Central memory CD4-positive, alpha-beta T cell (primary cell): ENCODE results near the gene SCAPER.
"Not testable (repeated sequence)": the region's sequence is repeated elsewhere in the genome, so short reads cannot be mapped to it uniquely, and the experiment has no call there.

Experiments
- DNase-seq: peaks from one replicate; pipeline ENCODE4 v3.0.0; 2022

Gene SCAPER

GRCh38 chr15:76772776-76773175 lies 132.4 kb downstream of the SCAPER start:
- DNase-seq, result no peak

- DNase-seq, result no peak
Measured at GRCh38 chr15:76764004-76764403, 141.1 kb downstream of the SCAPER start.

GRCh38 chr15:76763554-76763953 lies 141.6 kb downstream of the SCAPER start:
- no peak for DNase-seq

GRCh38 chr15:76756381-76756780 lies 148.8 kb downstream of the SCAPER start:
- DNase-seq, result no peak

- DNase-seq, result no peak
Measured at GRCh38 chr15:76753771-76754170, 151.4 kb downstream of the SCAPER start.

GRCh38 chr15:76753131-76753530 lies 152.0 kb downstream of the SCAPER start:
- no peak for DNase-seq

GRCh38 chr15:76752549-76752948 lies 152.6 kb downstream of the SCAPER start:
- DNase-seq, result no peak

- no peak for DNase-seq
Measured at GRCh38 chr15:76737573-76737972, 167.6 kb downstream of the SCAPER start.

GRCh38 chr15:76732321-76732720 lies 172.8 kb downstream of the SCAPER start:
- not testable (repeated sequence) for DNase-seq

GRCh38 chr15:76730262-76730661 lies 174.9 kb downstream of the SCAPER start:
- no peak for DNase-seq

GRCh38 chr15:76718863-76719262 lies 186.3 kb downstream of the SCAPER start:
- no peak for DNase-seq

GRCh38 chr15:76714950-76715349 lies 190.2 kb downstream of the SCAPER start:
- DNase-seq, result no peak

GRCh38 chr15:76711351-76711827 lies 193.8 kb downstream of the SCAPER start:
- no peak for DNase-seq

GRCh38 chr15:76704032-76704431 lies 201.1 kb downstream of the SCAPER start:
- DNase-seq, result not testable (repeated sequence)

- DNase-seq, result no peak
Measured at GRCh38 chr15:76696840-76697239, 208.3 kb downstream of the SCAPER start.

GRCh38 chr15:76692546-76692945 lies 212.6 kb downstream of the SCAPER start:
- DNase-seq, result not testable (repeated sequence)

- DNase-seq, result not testable (repeated sequence)
Measured at GRCh38 chr15:76687592-76687991, 217.5 kb downstream of the SCAPER start.

- no peak for DNase-seq
Measured at GRCh38 chr15:76684002-76684401, 221.1 kb downstream of the SCAPER start.

- no peak for DNase-seq
Measured at GRCh38 chr15:76682833-76683232, 222.3 kb downstream of the SCAPER start.

GRCh38 chr15:76682259-76682658 lies 222.9 kb downstream of the SCAPER start:
- DNase-seq, result no peak

GRCh38 chr15:76678766-76679165 lies 226.4 kb downstream of the SCAPER start:
- DNase-seq, result no peak

- no peak for DNase-seq
Measured at GRCh38 chr15:76674883-76675282, 230.3 kb downstream of the SCAPER start.

- DNase-seq, result no peak
Measured at GRCh38 chr15:76669521-76670207, 235.5 kb downstream of the SCAPER start.

- no peak for DNase-seq
Measured at GRCh38 chr15:76668900-76669299, 236.2 kb downstream of the SCAPER start.
